Measurements from ENCODE around the gene CELA3B. TPM values are rescaled to one million over a fixed set of nuclear protein-coding genes. Genes with fewer than 3 reads are reported as not detected.

Gene CELA3B
- total RNA-seq, 1 experiment from 2014 or later, result 3.4 TPM

DNA sequence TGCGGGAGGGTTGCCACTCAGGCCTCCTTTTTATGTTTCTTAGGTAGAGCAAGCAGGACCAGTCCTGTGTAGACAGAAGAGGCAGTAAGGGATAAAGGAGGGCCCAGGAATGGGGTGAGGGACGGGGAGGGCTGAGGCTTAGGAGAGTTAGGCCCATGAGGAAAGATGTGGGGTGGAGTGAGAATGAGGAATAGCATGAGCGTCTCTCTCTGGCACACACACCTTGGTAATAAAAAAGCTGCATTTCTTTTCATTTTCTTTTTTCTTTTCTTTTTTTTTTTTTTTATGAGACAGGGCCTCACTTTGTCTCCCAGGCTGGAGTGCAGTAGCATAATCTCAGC, 32.1 kb upstream of the CELA3B start:
- ATAC-seq (no peak), DNase-seq (ENCODE audit: low read depth, low spot score) (no peak)
- intact Hi-C loops (cut with micrococcal nuclease; ENCODE audit: unreplicated experiment), result no loop called here
- no peaks in the 10 kb centered on the region for H3K27me3 ChIP-seq (ENCODE audit: control insufficient read depth, insufficient read depth, low read length)
- peak overlapping the region; percentile 59; the same call in 1 of the 2 replicates for H3K27ac ChIP-seq (ENCODE audit: low read length)
- no peaks in the 10 kb centered on the region for H3K36me3 ChIP-seq (ENCODE audit: control insufficient read depth, insufficient read depth, low read length)
- ChIA-PET CTCF (no interaction called here), POLR2A (no interaction called here)
- H3K4me3 ChIP-seq (ENCODE audit: low read depth in 2 of 2, low read length in 2 of 2), result no peak overlapping the region
- TF ChIP-seq TCF7L2 (IDR thresholded peaks at IDR 0.05; ENCODE audit: low read depth, low read length) (no peak), SIN3A (IDR thresholded peaks at IDR 0.05; ENCODE audit: borderline replicate concordance, insufficient read depth, low read depth, low read length) (no peak), POLR2AphosphoS5 (IDR thresholded peaks at IDR 0.05; ENCODE audit: low read depth, low read length) (no peak)
- TF ChIP-seq, protein P1, sequence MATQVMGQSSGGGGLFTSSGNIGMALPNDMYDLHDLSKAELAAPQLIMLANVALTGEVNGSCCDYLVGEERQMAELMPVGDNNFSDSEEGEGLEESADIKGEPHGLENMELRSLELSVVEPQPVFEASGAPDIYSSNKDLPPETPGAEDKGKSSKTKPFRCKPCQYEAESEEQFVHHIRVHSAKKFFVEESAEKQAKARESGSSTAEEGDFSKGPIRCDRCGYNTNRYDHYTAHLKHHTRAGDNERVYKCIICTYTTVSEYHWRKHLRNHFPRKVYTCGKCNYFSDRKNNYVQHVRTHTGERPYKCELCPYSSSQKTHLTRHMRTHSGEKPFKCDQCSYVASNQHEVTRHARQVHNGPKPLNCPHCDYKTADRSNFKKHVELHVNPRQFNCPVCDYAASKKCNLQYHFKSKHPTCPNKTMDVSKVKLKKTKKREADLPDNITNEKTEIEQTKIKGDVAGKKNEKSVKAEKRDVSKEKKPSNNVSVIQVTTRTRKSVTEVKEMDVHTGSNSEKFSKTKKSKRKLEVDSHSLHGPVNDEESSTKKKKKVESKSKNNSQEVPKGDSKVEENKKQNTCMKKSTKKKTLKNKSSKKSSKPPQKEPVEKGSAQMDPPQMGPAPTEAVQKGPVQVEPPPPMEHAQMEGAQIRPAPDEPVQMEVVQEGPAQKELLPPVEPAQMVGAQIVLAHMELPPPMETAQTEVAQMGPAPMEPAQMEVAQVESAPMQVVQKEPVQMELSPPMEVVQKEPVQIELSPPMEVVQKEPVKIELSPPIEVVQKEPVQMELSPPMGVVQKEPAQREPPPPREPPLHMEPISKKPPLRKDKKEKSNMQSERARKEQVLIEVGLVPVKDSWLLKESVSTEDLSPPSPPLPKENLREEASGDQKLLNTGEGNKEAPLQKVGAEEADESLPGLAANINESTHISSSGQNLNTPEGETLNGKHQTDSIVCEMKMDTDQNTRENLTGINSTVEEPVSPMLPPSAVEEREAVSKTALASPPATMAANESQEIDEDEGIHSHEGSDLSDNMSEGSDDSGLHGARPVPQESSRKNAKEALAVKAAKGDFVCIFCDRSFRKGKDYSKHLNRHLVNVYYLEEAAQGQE (IDR thresholded peaks at IDR 0.05; ENCODE audit: insufficient read depth in 1 of 2, low read depth in 2 of 2, low read length in 1 of 2), result no peak
- TF ChIP-seq, protein P2, sequence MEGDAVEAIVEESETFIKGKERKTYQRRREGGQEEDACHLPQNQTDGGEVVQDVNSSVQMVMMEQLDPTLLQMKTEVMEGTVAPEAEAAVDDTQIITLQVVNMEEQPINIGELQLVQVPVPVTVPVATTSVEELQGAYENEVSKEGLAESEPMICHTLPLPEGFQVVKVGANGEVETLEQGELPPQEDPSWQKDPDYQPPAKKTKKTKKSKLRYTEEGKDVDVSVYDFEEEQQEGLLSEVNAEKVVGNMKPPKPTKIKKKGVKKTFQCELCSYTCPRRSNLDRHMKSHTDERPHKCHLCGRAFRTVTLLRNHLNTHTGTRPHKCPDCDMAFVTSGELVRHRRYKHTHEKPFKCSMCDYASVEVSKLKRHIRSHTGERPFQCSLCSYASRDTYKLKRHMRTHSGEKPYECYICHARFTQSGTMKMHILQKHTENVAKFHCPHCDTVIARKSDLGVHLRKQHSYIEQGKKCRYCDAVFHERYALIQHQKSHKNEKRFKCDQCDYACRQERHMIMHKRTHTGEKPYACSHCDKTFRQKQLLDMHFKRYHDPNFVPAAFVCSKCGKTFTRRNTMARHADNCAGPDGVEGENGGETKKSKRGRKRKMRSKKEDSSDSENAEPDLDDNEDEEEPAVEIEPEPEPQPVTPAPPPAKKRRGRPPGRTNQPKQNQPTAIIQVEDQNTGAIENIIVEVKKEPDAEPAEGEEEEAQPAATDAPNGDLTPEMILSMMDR (IDR thresholded peaks at IDR 0.05), result no peak
- H3K4me1 ChIP-seq (ENCODE audit: control insufficient read depth, insufficient read depth, low read length), result peaks cover 26% of the 10 kb centered on the region
- BruUV-seq (replicated peaks), result no TSS peak
- in situ Hi-C loops (cut with HindIII; ENCODE audit: low pct_unique_long_range_greater_than_20kb, low sequenced_read_pairs), result no loop called here
- no peaks in the 10 kb centered on the region for H3K9me3 ChIP-seq (ENCODE audit: control insufficient read depth, insufficient read depth, low read depth, low read length)

DNA sequence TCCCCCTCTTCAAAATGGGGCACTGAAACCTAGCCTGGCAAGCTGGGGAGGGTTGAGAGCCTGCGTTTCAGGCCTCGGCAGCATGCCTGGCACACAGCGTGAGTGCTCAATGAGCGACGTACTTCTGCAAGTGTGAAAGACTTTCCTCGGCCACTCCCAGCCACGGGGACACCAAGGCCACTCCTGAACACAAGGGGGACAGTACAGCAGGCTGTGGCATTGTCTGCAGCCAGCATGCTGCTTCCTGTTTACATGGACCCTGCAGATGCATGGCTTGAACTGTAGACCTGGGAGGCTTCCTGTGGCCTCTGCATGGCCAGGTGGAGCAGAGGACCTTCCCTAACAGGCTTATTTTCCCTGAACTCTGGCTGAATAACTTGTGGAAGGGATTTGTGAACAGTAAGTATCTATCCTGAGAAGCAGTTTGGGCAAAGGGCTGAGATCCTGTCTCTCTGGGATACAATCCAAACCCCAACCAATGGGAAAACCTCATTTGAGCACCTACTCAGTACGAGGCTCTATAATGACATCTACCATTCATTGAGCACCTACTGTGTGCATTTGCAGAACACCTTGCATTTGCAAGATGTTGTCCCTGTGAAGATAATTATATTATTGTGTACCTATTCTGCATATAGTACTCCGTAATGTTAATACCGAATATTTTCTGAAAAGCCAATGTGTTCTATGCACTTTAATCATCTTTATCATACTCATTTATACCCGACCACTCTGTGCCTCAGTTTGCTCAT, 29.8 kb upstream of the CELA3B start:
- Histone ChIP-seq H3K4me3 (ENCODE audit: low read depth in 2 of 2, low read length in 2 of 2) (no peak overlapping the region), H3K36me3 (ENCODE audit: control insufficient read depth, insufficient read depth, low read length) (no peaks in the 10 kb centered on the region), H3K9me3 (ENCODE audit: control insufficient read depth, insufficient read depth, low read depth, low read length) (no peaks in the 10 kb centered on the region), H3K4me1 (ENCODE audit: control insufficient read depth, insufficient read depth, low read length) (peaks cover 13% of the 10 kb centered on the region; the same call in 1 of the 2 replicates), H3K27ac (ENCODE audit: low read length) (no peak overlapping the region), H3K27me3 (ENCODE audit: control insufficient read depth, insufficient read depth, low read length) (no peaks in the 10 kb centered on the region)
- no peak for TF ChIP-seq POLR2AphosphoS5 (IDR thresholded peaks at IDR 0.05; ENCODE audit: low read depth, low read length)
- TF ChIP-seq, protein P1 (IDR thresholded peaks at IDR 0.05; ENCODE audit: insufficient read depth in 1 of 2, low read depth in 2 of 2, low read length in 1 of 2), result no peak
- ChIA-PET POLR2A (interaction anchor here (0.6 kb wide), 2 partner anchors 25 to 78 kb away, joined by 3 to 6 read pairs; no protein-coding TSS in a partner anchor), CTCF (no interaction called here)
- peak; percentile 52 for ATAC-seq
- no peak for DNase-seq (ENCODE audit: low read depth, low spot score)
- intact Hi-C loops (cut with micrococcal nuclease; ENCODE audit: unreplicated experiment) (no loop called here), in situ Hi-C loops (cut with HindIII; ENCODE audit: low pct_unique_long_range_greater_than_20kb, low sequenced_read_pairs) (no loop called here)
- no TSS peak for BruUV-seq (replicated peaks)

All from Panc1 (cell line).